HS-5 (cell line): ENCODE measurements around the gene FBRS.
A peak's percentile ranks its signal among the peaks of the same experiment; 100 is the strongest.
"Not testable (repeated sequence)": the region's sequence is repeated elsewhere in the genome, so short reads cannot be mapped to it uniquely, and the experiment has no call there.

Experiments used
- DNase-seq: peaks from one replicate; pipeline ENCODE4 v3.0.0-alpha.2; 2012; ENCODE audit warnings: low read depth

The FBRS gene

GRCh38 chr16:30657866-30658730, at the start of gene FBRS:
TSS of gene FBRS (plus strand) at chr16:30658431. CDS start at chr16:30659519, 1,088 bp downstream.
- DNase-seq, result peak; percentile 99

GRCh38 chr16:30609002-30609925, 49.0 kb upstream of the FBRS start:
- DNase-seq, result no peak

GRCh38 chr16:30609926-30610839, 48.0 kb upstream of the FBRS start, which contains the start of gene ZNF689:
TSS of gene ZNF689 (minus strand) at chr16:30610389. CDS start at chr16:30610041, 348 bp downstream.
- peak; percentile 97 for DNase-seq

GRCh38 chr16:30615358-30616091, 42.7 kb upstream of the FBRS start:
- DNase-seq, result no peak

GRCh38 chr16:30619202-30619601, 39.0 kb upstream of the FBRS start:
- DNase-seq, result no peak

GRCh38 chr16:30619638-30620037, 38.6 kb upstream of the FBRS start:
- no peak for DNase-seq

GRCh38 chr16:30620169-30620568, 38.1 kb upstream of the FBRS start:
- DNase-seq, result no peak

GRCh38 chr16:30621765-30622164, 36.5 kb upstream of the FBRS start:
- no peak for DNase-seq

GRCh38 chr16:30622455-30623032, 35.7 kb upstream of the FBRS start:
- no peak for DNase-seq

- DNase-seq, result no peak
Observed at GRCh38 chr16:30623536-30624283, 34.5 kb upstream of the FBRS start.

GRCh38 chr16:30626236-30626635, 32.0 kb upstream of the FBRS start:
- DNase-seq, result no peak

- peak; percentile 54 for DNase-seq
Observed at GRCh38 chr16:30628628-30629540, 29.3 kb upstream of the FBRS start.

GRCh38 chr16:30632454-30632853, 25.8 kb upstream of the FBRS start:
- DNase-seq, result not testable (repeated sequence)

- DNase-seq, result no peak
Observed at GRCh38 chr16:30633526-30633925, 24.7 kb upstream of the FBRS start.

GRCh38 chr16:30636599-30636998, 21.6 kb upstream of the FBRS start:
- no peak for DNase-seq

GRCh38 chr16:30637139-30637538, 21.1 kb upstream of the FBRS start:
- DNase-seq, result not testable (repeated sequence)

- DNase-seq, result peak; percentile 30
Observed at GRCh38 chr16:30637944-30638343, 20.3 kb upstream of the FBRS start.

- no peak for DNase-seq
Observed at GRCh38 chr16:30641378-30641982, 16.8 kb upstream of the FBRS start.
